SW480 (cell line): Measurements from ENCODE around the gene MUC6.

Experiments
- DNase-seq: peaks from one replicate; pipeline ENCODE4 v3.0.0-alpha.2; 2016; ENCODE audit warnings: low spot score

Gene MUC6

GRCh38 chr11:965206-965775 is 71.2 kb downstream of the MUC6 start:
- no peak for DNase-seq

GRCh38 chr11:963852-964251 is 72.7 kb downstream of the MUC6 start:
- DNase-seq = no peak
